PC-9 (cell line): ENCODE measurements around the gene CEP112.

Source experiments
- EZH2 ChIP-seq: fragments of 200-600 bp; sonication (generic); IDR thresholded peaks from 2 replicates; pipeline ENCODE4 v1.8.0; 2017; ENCODE audit warnings: antibody characterized with exemption, low read depth
- TF ChIP-seq, protein P1 (sequence below): fragments of 200-600 bp; sonication (generic); conservative IDR thresholded peaks from 2 replicates; pipeline ENCODE4 v1.6.1; 2017; ENCODE audit warnings: mixed run types, antibody characterized with exemption, mild to moderate bottlenecking, moderate library complexity

- TF ChIP-seq, protein P1, sequence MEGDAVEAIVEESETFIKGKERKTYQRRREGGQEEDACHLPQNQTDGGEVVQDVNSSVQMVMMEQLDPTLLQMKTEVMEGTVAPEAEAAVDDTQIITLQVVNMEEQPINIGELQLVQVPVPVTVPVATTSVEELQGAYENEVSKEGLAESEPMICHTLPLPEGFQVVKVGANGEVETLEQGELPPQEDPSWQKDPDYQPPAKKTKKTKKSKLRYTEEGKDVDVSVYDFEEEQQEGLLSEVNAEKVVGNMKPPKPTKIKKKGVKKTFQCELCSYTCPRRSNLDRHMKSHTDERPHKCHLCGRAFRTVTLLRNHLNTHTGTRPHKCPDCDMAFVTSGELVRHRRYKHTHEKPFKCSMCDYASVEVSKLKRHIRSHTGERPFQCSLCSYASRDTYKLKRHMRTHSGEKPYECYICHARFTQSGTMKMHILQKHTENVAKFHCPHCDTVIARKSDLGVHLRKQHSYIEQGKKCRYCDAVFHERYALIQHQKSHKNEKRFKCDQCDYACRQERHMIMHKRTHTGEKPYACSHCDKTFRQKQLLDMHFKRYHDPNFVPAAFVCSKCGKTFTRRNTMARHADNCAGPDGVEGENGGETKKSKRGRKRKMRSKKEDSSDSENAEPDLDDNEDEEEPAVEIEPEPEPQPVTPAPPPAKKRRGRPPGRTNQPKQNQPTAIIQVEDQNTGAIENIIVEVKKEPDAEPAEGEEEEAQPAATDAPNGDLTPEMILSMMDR = no peak; the same call in 1 of the 2 replicates
- no peak for TF ChIP-seq EZH2
These were observed 250.5 kb downstream of the CEP112 start for GRCh38 chr17:65941356-65941899.
